Right lobe of liver (tissue), 6 donors: Measurements from ENCODE around the gene GPATCH3. TPM values are rescaled to one million over a fixed set of nuclear protein-coding genes. Genes with fewer than 3 reads are reported as not detected.
"Not testable (repeated sequence)": the region's sequence is repeated elsewhere in the genome, so short reads cannot be mapped to it uniquely, and the experiment has no call there.

ENCODE experiments used
- ATAC-seq, 4 donors: fragments of 200-7000 bp; cut with Tn5 transposase; one replicate each; pipeline ENCODE4 v1.9.1; 2020; ENCODE audit warnings: mild to moderate bottlenecking in 4 of 4, moderate library complexity in 4 of 4
- DNase-seq, 3 donors: peaks; one replicate each; pipeline ENCODE4 v3.0.0-alpha.2; 2020
- H3K27ac ChIP-seq, 3 donors: fragments of 200-600 bp; one replicate each; pipeline ENCODE4 v1.8.0; 2022
- H3K27me3 ChIP-seq, 2 donors: fragments of 200-600 bp; one replicate each; pipeline ENCODE4 v1.8.0; 2022
- H3K36me3 ChIP-seq, 4 donors: fragments of 200-600 bp; sonication (generic) in 1 of 4; one replicate each; pipeline versions ENCODE4 v1.5.1 to v1.8.0; 2017 to 2022; ENCODE audit warnings: control low read depth in 1 of 4
- H3K4me1 ChIP-seq, 4 donors: fragments of 200-600 bp; sonication (generic) in 1 of 4; one replicate each; pipeline versions ENCODE4 v1.5.1 to v1.8.0; 2017 to 2022; ENCODE audit warnings: control low read depth in 1 of 4
- H3K4me3 ChIP-seq, 3 donors: fragments of 200-600 bp; one replicate each; pipeline ENCODE4 v1.8.0; 2022
- H3K9me3 ChIP-seq, 4 donors: fragments of 200-600 bp; sonication (generic) in 1 of 4; one replicate each; pipeline versions ENCODE4 v1.5.1 to v1.8.0; 2017 to 2022; ENCODE audit warnings: control low read depth in 1 of 4
- POLR2A ChIP-seq: fragments of 450-650 bp; IDR thresholded peaks from one replicate; pipeline ENCODE4 v1.6.1; 2017; ENCODE audit warnings: antibody characterized with exemption, mild to moderate bottlenecking
- WGBS: methylation state at CpG from one replicate; pipeline ENCODE4 v1.1.6; 2018; ENCODE audit warnings: low coverage, low lambda C conversion rate; ENCODE audit not compliant: insufficient coverage; ENCODE audit errors: missing lambda C conversion rate; 5-methylcytosine and 5-hydroxymethylcytosine counted together
- intact Hi-C, 2 donors: fragments of 100-400 bp; cut with DNase I; formaldehyde crosslinking; loops; one replicate each; pipeline versions ENCODE4 v1.11.2 to v1.14.1; 2022
- long read RNA-seq: library from polyadenylated mRNA; unstranded; transcript quantifications from one replicate; pipeline ENCODE4 v2.0.0, GENCODE V29; 2019
- total RNA-seq, 6 experiments: library from RNA; depleted of rRNA in 2 of 6; stranded (reverse); fragments of >200 nt in 2 of 6; fragmentation: NEBNext Ultra II Directional in 3 of 6; extraction: Animal tissue kit (Norgen Biotek cat#: 25700) in 3 of 6; gene quantifications; one replicate each; pipeline versions ENCODE4 v1.1.0 to v1.2.4, GENCODE V29; 2016 to 2023
- TF ChIP-seq, protein P1 (sequence below), 4 donors: fragments of 200-600 bp in 3 of 4; fragments of 450-650 bp in 1 of 4; IDR thresholded peaks; one replicate each; pipeline versions ENCODE4 v1.5.1 to v1.8.0; 2016 to 2022; ENCODE audit warnings: antibody characterized with exemption in 4 of 4, mild to moderate bottlenecking in 2 of 4
- donor health status: DM: no; HTN: yes; CAD: no.
- donor health status: DM: no; HTN: no; CAD: no.
- donor health status: DM: no; HTN: no; CAD: no.
- donor health status: DM: no; HTN: yes; CAD: no.
- donor health status: DM: no; HTN: yes; CAD: no.

Gene GPATCH3, protein sequence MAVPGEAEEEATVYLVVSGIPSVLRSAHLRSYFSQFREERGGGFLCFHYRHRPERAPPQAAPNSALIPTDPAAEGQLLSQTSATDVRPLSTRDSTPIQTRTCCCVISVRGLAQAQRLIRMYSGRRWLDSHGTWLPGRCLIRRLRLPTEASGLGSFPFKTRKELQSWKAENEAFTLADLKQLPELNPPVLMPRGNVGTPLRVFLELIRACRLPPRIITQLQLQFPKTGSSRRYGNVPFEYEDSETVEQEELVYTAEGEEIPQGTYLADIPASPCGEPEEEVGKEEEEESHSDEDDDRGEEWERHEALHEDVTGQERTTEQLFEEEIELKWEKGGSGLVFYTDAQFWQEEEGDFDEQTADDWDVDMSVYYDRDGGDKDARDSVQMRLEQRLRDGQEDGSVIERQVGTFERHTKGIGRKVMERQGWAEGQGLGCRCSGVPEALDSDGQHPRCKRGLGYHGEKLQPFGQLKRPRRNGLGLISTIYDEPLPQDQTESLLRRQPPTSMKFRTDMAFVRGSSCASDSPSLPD
- 1 to 10 TPM; 6.0 to 8.1 (median 7.1) TPM for total RNA-seq
- long read RNA-seq, result 0 reads

DNA sequence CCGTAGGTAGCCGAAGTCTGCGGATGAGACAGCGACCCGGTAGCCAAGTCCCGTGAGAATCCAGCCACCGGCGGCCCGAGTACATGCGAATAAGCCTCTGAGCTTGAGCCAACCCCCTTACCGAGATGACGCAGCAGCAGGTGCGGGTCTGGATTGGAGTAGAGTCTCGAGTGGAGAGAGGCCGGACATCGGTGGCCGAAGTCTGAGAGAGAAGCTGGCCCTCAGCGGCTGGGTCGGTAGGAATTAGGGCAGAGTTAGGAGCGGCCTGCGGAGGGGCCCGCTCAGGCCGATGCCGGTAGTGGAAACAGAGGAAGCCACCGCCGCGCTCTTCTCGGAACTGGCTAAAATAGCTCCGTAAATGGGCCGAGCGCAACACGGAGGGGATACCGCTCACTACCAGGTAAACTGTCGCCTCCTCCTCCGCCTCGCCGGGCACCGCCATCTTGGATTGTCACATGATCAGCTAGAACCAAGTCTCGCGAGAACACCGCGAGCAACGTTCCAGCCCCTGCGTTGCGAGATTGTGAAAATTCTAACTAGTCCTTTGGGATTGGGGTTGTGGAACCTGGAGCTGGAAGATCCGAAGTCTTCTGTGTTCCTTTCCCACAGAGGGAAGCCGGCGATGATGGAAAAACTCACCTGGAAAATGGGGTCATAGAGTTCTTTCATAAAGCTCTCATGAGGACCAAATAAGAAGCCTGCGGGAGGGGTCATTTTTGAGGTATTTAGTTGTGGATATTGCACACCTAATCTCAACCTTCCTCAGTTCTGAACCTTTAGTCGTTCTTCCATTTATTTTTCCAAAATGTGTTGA lies at the start of gene GPATCH3:
Gene GPATCH3 (minus strand): TSS at position 467 of the 814 bp plus-strand sequence. CDS start 25 bp downstream, at position 442.
- DNase-seq, result peak; percentile 90 to 91 (median 91)
- TF ChIP-seq, protein P1, sequence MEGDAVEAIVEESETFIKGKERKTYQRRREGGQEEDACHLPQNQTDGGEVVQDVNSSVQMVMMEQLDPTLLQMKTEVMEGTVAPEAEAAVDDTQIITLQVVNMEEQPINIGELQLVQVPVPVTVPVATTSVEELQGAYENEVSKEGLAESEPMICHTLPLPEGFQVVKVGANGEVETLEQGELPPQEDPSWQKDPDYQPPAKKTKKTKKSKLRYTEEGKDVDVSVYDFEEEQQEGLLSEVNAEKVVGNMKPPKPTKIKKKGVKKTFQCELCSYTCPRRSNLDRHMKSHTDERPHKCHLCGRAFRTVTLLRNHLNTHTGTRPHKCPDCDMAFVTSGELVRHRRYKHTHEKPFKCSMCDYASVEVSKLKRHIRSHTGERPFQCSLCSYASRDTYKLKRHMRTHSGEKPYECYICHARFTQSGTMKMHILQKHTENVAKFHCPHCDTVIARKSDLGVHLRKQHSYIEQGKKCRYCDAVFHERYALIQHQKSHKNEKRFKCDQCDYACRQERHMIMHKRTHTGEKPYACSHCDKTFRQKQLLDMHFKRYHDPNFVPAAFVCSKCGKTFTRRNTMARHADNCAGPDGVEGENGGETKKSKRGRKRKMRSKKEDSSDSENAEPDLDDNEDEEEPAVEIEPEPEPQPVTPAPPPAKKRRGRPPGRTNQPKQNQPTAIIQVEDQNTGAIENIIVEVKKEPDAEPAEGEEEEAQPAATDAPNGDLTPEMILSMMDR (IDR thresholded peaks at IDR 0.05), result no peak
- peak; percentile 71 for TF ChIP-seq POLR2A
- H3K4me3 ChIP-seq, result peak within 1 kb of the TSS; percentile 77 to 82 (median 81)
- H3K9me3 ChIP-seq, result no peaks in the 10 kb centered on the region
- H3K4me1 ChIP-seq, result peaks cover 0 to 25% (median 6%) of the 10 kb centered on the region in 4 donors
- ATAC-seq, result peak; percentile 81 to 90 (median 88)
- intact Hi-C loops, result no loop called here
- 0% methylated on average over 39 of the region's 50 CpGs for WGBS
- H3K36me3 ChIP-seq, result peaks cover 0 to 17% (median 4%) of the 10 kb centered on the region in 4 donors
- peak within 1 kb of the TSS; percentile 41 to 72 (median 64) for H3K27ac ChIP-seq
- no peaks in the 10 kb centered on the region for H3K27me3 ChIP-seq

DNA sequence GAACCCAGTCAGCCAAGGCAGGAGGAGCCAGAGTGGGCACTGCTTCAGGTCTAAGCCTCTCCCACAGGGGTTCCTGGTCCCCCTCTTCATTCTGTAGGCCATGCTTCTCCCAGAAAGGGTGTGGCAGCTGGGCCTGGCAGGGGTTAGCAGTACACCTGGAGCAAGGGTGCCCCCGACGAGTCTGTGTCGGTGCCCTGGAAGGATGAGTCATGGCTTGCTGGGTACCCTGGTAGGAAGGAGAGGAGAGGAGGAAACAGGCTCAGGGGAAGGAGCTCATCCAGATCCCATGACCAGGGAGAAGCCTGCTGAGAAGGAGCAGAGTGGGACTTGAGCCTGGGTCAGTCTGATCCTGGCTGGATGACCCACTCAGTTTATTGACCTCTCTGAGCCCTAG lies 49.7 kb upstream of the GPATCH3 start:
- Histone ChIP-seq H3K4me3 (no peak overlapping the region), H3K9me3 (no peaks in the 10 kb centered on the region), H3K36me3 (peaks cover 0 to 7% (median 0%) of the 10 kb centered on the region in 4 donors), H3K4me1 (peaks cover 0 to 53% (median 24%) of the 10 kb centered on the region in 4 donors), H3K27me3 (no peaks in the 10 kb centered on the region), H3K27ac (peak overlapping the region in 1 of 3 donors; percentile 81)
- ATAC-seq (no peak), DNase-seq (peak in 1 of 3 donors; percentile 42)
- TF ChIP-seq POLR2A, result no peak
- TF ChIP-seq, protein P1 (IDR thresholded peaks at IDR 0.05), result no peak
- intact Hi-C loops, result no loop called here
- no CpG with 5 or more reads among the region's 3 CpGs for WGBS

DNA sequence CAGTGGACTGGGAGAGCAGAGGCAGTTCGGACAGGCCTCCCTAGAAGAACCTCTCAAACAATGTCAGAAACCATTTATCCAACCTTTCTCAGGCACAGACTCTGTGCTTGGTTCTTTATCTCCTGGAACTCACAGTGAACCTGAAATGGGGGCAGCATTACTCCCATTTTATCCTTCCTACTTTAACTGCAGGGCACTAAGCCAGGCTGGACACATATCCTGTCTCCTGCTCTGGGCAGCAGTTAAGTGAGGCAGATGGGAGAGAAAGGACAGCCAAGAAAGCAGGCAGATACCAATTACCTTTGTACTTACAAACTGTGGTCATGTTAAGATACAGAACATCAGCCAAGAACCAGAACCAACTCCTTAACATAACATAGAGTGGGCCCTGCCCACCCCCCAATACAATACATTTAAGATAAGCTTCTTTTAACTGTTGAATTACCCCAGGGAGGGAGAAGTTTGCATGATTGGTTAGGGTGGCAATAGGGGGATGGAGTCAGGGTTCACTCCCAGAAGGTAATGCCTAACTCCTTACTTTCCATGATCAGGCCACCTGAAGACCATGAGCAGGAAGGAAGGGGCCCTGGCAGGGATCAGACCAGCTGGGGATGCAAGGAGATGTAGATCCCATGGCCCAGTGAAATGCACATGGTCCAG lies 49.1 kb upstream of the GPATCH3 start:
- peak overlapping the region in 2 of 3 donors; percentile 26 to 81 for H3K27ac ChIP-seq
- TF ChIP-seq POLR2A, result no peak
- TF ChIP-seq, protein P1 (IDR thresholded peaks at IDR 0.05), result no peak
- peaks cover 0 to 59% (median 27%) of the 10 kb centered on the region in 4 donors for H3K4me1 ChIP-seq
- DNase-seq (peak in 2 of 3 donors; percentile 55 to 72), ATAC-seq (peak in 2 of 4 donors; percentile 25 to 33)
- intact Hi-C loops, result no loop called here
- H3K9me3 ChIP-seq, result no peaks in the 10 kb centered on the region
- WGBS, result no CpG with 5 or more reads among the region's 1 CpG
- H3K36me3 ChIP-seq, result peaks cover 0 to 11% (median 0%) of the 10 kb centered on the region in 4 donors
- no peaks in the 10 kb centered on the region for H3K27me3 ChIP-seq
- H3K4me3 ChIP-seq, result no peak overlapping the region

DNA sequence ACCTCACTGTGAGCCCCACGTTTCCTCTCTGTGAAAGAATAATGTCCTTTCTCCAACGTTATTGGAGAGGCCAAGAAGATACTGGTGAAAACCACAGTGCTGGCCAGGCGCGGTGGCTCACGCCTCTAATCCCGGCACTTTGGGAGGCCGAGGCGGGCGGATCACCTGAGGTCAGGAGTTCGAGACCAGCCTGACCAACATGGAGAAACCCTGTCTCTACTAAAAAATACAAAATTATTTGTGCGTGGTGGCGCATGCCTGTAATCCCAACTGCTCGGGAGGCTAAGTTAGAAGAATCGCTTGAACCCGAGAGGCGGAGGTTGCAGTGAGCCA lies 48.4 kb upstream of the GPATCH3 start:
- Histone ChIP-seq H3K4me1 (peaks cover 0 to 66% (median 30%) of the 10 kb centered on the region in 4 donors), H3K36me3 (peaks cover 0 to 14% (median 0%) of the 10 kb centered on the region in 4 donors), H3K27ac (peak overlapping the region in 2 of 3 donors; percentile 45 to 81)
- peak in 1 of 3 donors; percentile 48 for DNase-seq
- intact Hi-C loops, H3K9me3 ChIP-seq, ATAC-seq, H3K4me3 ChIP-seq, H3K27me3 ChIP-seq: not testable (repeated sequence)
- 69% methylated on average over 7 of the region's 16 CpGs for WGBS
